A549 (cell line): ENCODE results near the gene DERA. TPM values are rescaled to one million over a fixed set of nuclear protein-coding genes. Genes with fewer than 3 reads are reported as not detected.

ENCODE experiments used
- ATAC-seq, 2 experiments: fragments of 200-7000 bp in 1 of 2; fragments of >200 bp in 1 of 2; cut with Nextera tagmentation in 1 of 2; cut with Tn5 transposase in 1 of 2; 3 replicates each; pipeline versions ENCODE4 v1.8.0 to v1.9.1; 2018 to 2020; ENCODE audit warnings: mild to moderate bottlenecking in 1 of 2, moderate library complexity in 1 of 2
- CTCF ChIA-PET: fragments of 300-600 bp; sonication (Branson Sonifier 250); formaldehyde crosslinking; extraction: SDS; loops from one replicate; lab custom pipeline; 2021; ENCODE audit warnings: antibody characterized with exemption, inconsistent platforms; lab: Yijun Ruan, JAX
- POLR2A ChIA-PET: fragments of 350-600 bp; formaldehyde crosslinking; extraction: SDS; loops from one replicate; lab custom pipeline; 2021; ENCODE audit warnings: antibody characterized with exemption, inconsistent platforms; lab: Yijun Ruan, JAX
- DNase-seq, 2 experiments: peaks; one replicate each; pipeline versions ENCODE4 v3.0.0 to v3.0.0-alpha.2; 2011 to 2016; ENCODE audit warnings: low read depth in 1 of 2, low spot score in 1 of 2
- FAIRE-seq: peaks from 2 replicates; lab custom pipeline; 2011; peaks lifted over from hg19 to GRCh38; lab: Jason Lieb, UNC
- H3K27ac ChIP-seq, 2 experiments: fragments of >200 bp; sonication (Bioruptor Twin); formaldehyde crosslinking; 3 replicates each; pipeline ENCODE4 v1.5.1; 2016 to 2017
- H3K4me1 ChIP-seq: fragments of >200 bp; sonication (Bioruptor Twin); formaldehyde crosslinking; 3 replicates; pipeline ENCODE4 v1.6.1; 2016
- H3K4me2 ChIP-seq: fragments of >200 bp; sonication (Bioruptor Twin); formaldehyde crosslinking; 3 replicates; pipeline ENCODE4 v1.6.1; 2016
- H3K4me3 ChIP-seq: fragments of >200 bp; sonication (Bioruptor Twin); formaldehyde crosslinking; 3 replicates; pipeline ENCODE4 v1.5.1; 2016
- H3K9me3 ChIP-seq: fragments of >200 bp; sonication (Bioruptor Twin); formaldehyde crosslinking; 3 replicates; pipeline ENCODE4 v1.6.1; 2016
- BHLHE40 ChIP-seq: IDR thresholded peaks from 2 replicates; pipeline ENCODE4 v1.6.1; 2012; ENCODE audit warnings: low read depth, low read length, inconsistent platforms
- CBX8 ChIP-seq: fragments of 200-600 bp; sonication (generic); IDR thresholded peaks from 2 replicates; pipeline ENCODE4 v1.6.1; 2016
- CTCF ChIP-seq: fragments of >200 bp; sonication (Bioruptor Twin); formaldehyde crosslinking; IDR thresholded peaks from 3 replicates; pipeline ENCODE4 v1.5.1; 2016
- EHMT2 ChIP-seq: fragments of 200-600 bp; sonication (generic); IDR thresholded peaks from 2 replicates; pipeline ENCODE4 v1.6.1; 2016; ENCODE audit warnings: antibody characterized with exemption, low read depth, mild to moderate bottlenecking, moderate library complexity
- EP300 ChIP-seq, 2 experiments: fragments of >200 bp; sonication (Bioruptor Twin); formaldehyde crosslinking; IDR thresholded peaks; 2 replicates in 1 of 2; 3 replicates in 1 of 2; pipeline ENCODE4 v1.6.1; 2016 to 2017
- FOSB ChIP-seq: fragments of 250-450 bp; sonication (Bioruptor Pico); IDR thresholded peaks from 2 replicates; pipeline ENCODE4 v1.5.0; 2020; ENCODE audit warnings: mild to moderate bottlenecking, moderate library complexity
- GATA3 ChIP-seq: IDR thresholded peaks from 2 replicates; pipeline ENCODE4 v1.6.1; 2012; ENCODE audit warnings: borderline replicate concordance
- HDAC2 ChIP-seq: fragments of 200-600 bp; sonication (generic); IDR thresholded peaks from 2 replicates; pipeline ENCODE4 v1.6.1; 2016
- HOXB5 ChIP-seq: fragments of 250-450 bp; sonication (Bioruptor Pico); IDR thresholded peaks from 2 replicates; pipeline ENCODE4 v1.5.0; 2020; ENCODE audit warnings: mild to moderate bottlenecking, moderate library complexity
- KDM1A ChIP-seq: fragments of 200-600 bp; sonication (generic); IDR thresholded peaks from 2 replicates; pipeline ENCODE4 v1.6.1; 2016; ENCODE audit warnings: low read depth, mild to moderate bottlenecking
- NR3C1 ChIP-seq: fragments of >200 bp; sonication (Bioruptor Twin); formaldehyde crosslinking; IDR thresholded peaks from 3 replicates; pipeline ENCODE4 v1.6.1; 2017
- PBX3 ChIP-seq: IDR thresholded peaks from 2 replicates; pipeline ENCODE4 v1.6.1; 2012
- POLR2A ChIP-seq: IDR thresholded peaks from 2 replicates; pipeline ENCODE4 v1.6.1; 2012; ENCODE audit warnings: mild to moderate bottlenecking, low read length
- SMC3 ChIP-seq: fragments of >200 bp; sonication (Bioruptor Twin); formaldehyde crosslinking; IDR thresholded peaks from 3 replicates; pipeline ENCODE4 v1.6.1; 2018; ENCODE audit warnings: inconsistent platforms
- SREBF2 ChIP-seq: fragments of 450-650 bp; IDR thresholded peaks from 2 replicates; pipeline ENCODE4 v1.6.1; 2014; ENCODE audit warnings: mild to moderate bottlenecking, moderate library complexity
- TP53 ChIP-seq: fragments of 250-450 bp; sonication (Bioruptor Pico); IDR thresholded peaks from 2 replicates; pipeline ENCODE4 v1.5.0; 2021; ENCODE audit warnings: mild to moderate bottlenecking, moderate library complexity
- USF2 ChIP-seq: fragments of 450-650 bp; IDR thresholded peaks from 2 replicates; pipeline ENCODE4 v1.6.1; 2014; ENCODE audit warnings: antibody characterized with exemption
- ZC3H11A ChIP-seq: fragments of 450-650 bp; IDR thresholded peaks from 2 replicates; pipeline ENCODE4 v1.6.1; 2014; ENCODE audit warnings: antibody characterized with exemption, mild to moderate bottlenecking
- ZFP36 ChIP-seq: fragments of 450-650 bp; IDR thresholded peaks from 2 replicates; pipeline ENCODE4 v1.6.1; 2014; ENCODE audit warnings: borderline replicate concordance; ENCODE audit not compliant: partially characterized antibody
- WGBS: methylation state at CpG from one replicate; pipeline ENCODE4 v1.1.6; 2017; ENCODE audit errors: missing lambda C conversion rate; 5-methylcytosine and 5-hydroxymethylcytosine counted together
- polyA plus RNA-seq, 4 experiments: library from polyadenylated mRNA; depleted of rRNA in 3 of 4; stranded (reverse); fragments of >200 nt; fragmentation: RNase III in 1 of 4; extraction: RNeasy Plus Mini Kit Qiagen cat#74134 plus additional on column Dnase treatment in 1 of 4; gene quantifications; 2 replicates in 3 of 4; 3 replicates in 1 of 4; pipeline ENCODE4 v1.2.3, GENCODE V29; 2011 to 2017

Gene DERA
- polyA plus RNA-seq, 2 of the 4 experiments (the other 2 are of a cell fraction), result 45.2 to 65.0 TPM

- FAIRE-seq (no peak), DNase-seq (no peak), ATAC-seq (no peak)
- Histone ChIP-seq H3K4me1 (peaks cover 43% of the 10 kb centered on the region; the same call in 2 of the 3 replicates), H3K4me3 (peak overlapping the region; percentile 74), H3K9me3 (no peaks in the 10 kb centered on the region), H3K27ac (peak overlapping the region; percentile 89 to 90), H3K4me2 (peak overlapping the region; percentile 85)
- ChIA-PET CTCF (interaction anchor here (1.1 to 1.4 kb wide), 2 partner anchors 12 to 294 kb away, joined by 3 to 4 read pairs; no protein-coding TSS in a partner anchor), POLR2A (no interaction called here)
- TF ChIP-seq BHLHE40 (no peak), SMC3 (no peak), TP53 (CRISPR knock-in tag) (no peak), FOSB (no peak), PBX3 (no peak), ZC3H11A (no peak), POLR2A (no peak), SREBF2 (no peak), CTCF (no peak), NR3C1 (no peak), HOXB5 (CRISPR knock-in tag) (no peak), GATA3 (no peak), ZFP36 (no peak), EHMT2 (no peak), USF2 (no peak)
- WGBS, result 17% methylated on average over 6 of the region's 6 CpGs
Observed at GRCh38 chr12:15883536-15883935, 27.6 kb upstream of the DERA start.

GRCh38 chr12:15886372-15887042 is 24.6 kb upstream of the DERA start:
- DNase-seq, result peak in 1 of 2 experiments; percentile 28
- Histone ChIP-seq H3K4me2 (peak overlapping the region; percentile 20), H3K4me1 (peaks cover 37% of the 10 kb centered on the region; the same call in 2 of the 3 replicates), H3K4me3 (no peak overlapping the region), H3K27ac (no peak overlapping the region), H3K9me3 (no peaks in the 10 kb centered on the region)
- no peak for FAIRE-seq
- ATAC-seq, result no peak
- 84% methylated on average over 7 of the region's 7 CpGs for WGBS
- TF ChIP-seq HDAC2 (0 out of 2 replicates have a peak, but pooled peaks have one; percentile 21), PBX3 (no peak), EP300 (IDR thresholded peaks at IDR 0.05) (no peak), KDM1A (peak; percentile 82), NR3C1 (no peak), CBX8 (no peak)
- CTCF ChIA-PET, result no interaction called here
- POLR2A ChIA-PET, result no interaction called here
